Epithelial cell of proximal tubule (primary cell): ENCODE results near the gene THAP2. TPM values are rescaled to one million over a fixed set of nuclear protein-coding genes. Genes with fewer than 3 reads are reported as not detected.
"Not testable (repeated sequence)": the region's sequence is repeated elsewhere in the genome, so short reads cannot be mapped to it uniquely, and the experiment has no call there.

Source experiments
- DNase-seq: peaks from one replicate; pipeline ENCODE4 v3.0.0-alpha.2; 2011; ENCODE audit warnings: low read depth
- H3K4me3 ChIP-seq: 2 replicates; pipeline ENCODE4 v1.5.1; 2011; ENCODE audit warnings: low read depth, mild to moderate bottlenecking, low read length
- total RNA-seq: library from RNA; depleted of rRNA; stranded (reverse); fragments of >200 nt; gene quantifications from 2 replicates; pipeline ENCODE4 v1.2.3, GENCODE V29; 2015
- TF ChIP-seq, protein P1 (sequence below): conservative IDR thresholded peaks from 2 replicates; pipeline ENCODE4 v1.5.1; 2012; ENCODE audit warnings: low read depth, mild to moderate bottlenecking, low read length

THAP2 gene
- total RNA-seq, 1 donor from 2014 or later = 1.4 TPM

DNA sequence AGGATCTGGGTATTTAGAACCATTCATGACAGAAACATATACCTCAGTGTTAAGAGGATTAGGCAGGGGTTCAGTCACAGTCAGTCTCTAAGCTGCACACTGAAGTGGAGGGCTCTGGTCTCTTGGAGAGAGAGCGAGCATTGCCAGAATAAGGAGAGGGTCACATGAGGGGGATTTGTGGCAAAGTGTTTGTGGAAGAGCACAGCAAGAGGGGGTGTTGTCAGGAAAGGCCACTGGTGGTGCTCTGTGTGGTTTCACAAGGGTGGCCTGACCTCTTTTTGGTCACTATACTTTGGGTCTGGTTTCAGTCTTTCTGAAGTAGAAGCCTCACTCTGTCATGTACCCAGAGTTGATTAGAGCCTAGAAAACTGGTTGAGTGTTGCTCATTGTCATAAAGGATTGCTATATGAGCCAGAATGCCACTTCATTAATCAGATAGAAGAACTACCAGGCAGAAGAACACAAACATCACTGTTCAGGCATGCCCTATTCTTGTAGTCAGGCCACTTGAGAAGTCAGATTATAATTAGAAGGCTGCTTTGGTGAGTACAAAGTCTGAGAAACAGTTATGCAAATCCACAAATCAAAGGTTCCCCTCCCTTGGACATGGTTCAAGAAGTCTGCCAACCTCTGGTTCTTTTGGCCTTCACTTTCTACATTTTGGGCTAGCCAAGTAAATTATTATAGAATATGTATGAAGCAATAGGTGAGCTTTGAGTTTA lies 30.2 kb downstream of the THAP2 start:
- no peak overlapping the region for H3K4me3 ChIP-seq
- TF ChIP-seq, protein P1, sequence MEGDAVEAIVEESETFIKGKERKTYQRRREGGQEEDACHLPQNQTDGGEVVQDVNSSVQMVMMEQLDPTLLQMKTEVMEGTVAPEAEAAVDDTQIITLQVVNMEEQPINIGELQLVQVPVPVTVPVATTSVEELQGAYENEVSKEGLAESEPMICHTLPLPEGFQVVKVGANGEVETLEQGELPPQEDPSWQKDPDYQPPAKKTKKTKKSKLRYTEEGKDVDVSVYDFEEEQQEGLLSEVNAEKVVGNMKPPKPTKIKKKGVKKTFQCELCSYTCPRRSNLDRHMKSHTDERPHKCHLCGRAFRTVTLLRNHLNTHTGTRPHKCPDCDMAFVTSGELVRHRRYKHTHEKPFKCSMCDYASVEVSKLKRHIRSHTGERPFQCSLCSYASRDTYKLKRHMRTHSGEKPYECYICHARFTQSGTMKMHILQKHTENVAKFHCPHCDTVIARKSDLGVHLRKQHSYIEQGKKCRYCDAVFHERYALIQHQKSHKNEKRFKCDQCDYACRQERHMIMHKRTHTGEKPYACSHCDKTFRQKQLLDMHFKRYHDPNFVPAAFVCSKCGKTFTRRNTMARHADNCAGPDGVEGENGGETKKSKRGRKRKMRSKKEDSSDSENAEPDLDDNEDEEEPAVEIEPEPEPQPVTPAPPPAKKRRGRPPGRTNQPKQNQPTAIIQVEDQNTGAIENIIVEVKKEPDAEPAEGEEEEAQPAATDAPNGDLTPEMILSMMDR = no peak
- DNase-seq = no peak

DNA sequence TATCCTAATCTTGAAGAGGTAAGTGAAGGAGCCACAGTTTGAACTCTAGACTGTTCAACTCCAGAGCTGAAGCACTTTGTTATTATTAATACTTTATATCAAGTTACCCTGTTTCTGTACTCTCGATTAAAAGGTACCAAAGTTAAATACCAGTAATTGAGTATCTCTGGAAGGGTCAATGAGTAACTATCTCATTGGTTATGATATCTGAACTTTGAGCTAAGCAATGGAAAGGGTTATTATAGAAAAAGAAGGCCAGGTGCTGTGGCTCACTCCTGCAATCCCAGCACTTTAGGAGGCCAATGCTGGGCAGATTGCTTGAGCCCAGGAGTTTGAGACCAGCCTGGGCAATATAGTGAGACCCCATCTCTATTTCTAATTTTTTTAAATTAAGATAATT lies 31.7 kb downstream of the THAP2 start:
- TF ChIP-seq, protein P1 = no peak
- H3K4me3 ChIP-seq = no peak overlapping the region
- DNase-seq = no peak

DNA sequence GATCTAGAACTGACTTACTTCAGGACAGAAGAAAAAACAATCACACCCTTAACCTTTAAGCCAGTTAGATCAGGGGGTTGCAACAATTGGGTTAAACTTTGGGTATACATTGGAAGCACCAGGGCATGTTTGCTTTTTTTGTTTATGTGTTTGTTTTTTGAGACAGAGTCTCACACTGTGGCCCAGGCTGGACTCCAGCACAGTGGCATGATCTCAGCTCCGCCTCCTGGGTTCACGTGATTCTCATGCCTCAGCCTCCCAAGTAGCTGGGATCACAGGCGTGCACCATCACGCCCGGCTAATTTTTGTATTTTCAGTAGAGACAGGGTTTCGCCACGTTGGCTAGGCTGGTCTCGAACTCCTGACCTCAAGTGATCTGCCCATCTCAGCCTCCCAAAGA lies 38.1 kb downstream of the THAP2 start:
- not testable (repeated sequence) for H3K4me3 ChIP-seq, DNase-seq

DNA sequence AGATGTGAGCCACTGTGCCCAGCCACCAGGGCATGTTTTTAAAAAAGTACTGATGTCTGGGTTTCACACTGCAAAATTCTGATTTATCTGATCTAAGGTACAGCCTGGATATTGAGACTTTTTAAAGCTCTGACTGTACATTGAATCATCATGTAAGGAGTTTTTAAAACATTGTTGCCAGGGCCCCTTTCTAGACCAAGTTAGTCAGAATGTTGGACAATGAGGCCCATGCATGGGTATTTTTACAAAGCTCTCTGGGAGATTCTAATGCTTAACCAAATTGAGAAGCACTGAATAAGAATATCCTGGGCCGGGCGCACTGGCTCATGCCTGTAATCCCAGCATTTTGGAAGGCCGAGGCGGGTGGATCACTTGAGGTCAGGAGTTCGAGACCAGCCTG lies 38.5 kb downstream of the THAP2 start:
- no peak overlapping the region for H3K4me3 ChIP-seq
- TF ChIP-seq, protein P1 = no peak
- no peak for DNase-seq

DNA sequence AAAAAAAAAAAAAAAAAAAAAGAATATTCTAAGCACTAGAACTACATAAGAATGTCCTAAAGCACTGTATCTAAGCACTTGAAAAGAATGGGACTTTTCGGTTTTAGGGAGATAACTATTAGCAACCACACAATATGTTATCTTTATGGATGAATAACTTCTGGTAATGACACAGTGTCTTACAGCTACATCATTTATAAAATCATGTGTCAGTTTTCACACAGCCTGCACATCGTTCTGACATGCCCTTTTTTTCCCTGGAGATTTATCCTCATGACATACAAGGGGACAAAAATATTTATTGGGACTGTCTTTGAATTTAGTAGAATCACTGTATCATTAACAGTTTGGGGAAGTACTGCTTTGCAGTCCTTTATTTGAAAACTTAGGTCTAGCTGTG lies 39.1 kb downstream of the THAP2 start:
- DNase-seq = no peak
- H3K4me3 ChIP-seq = no peak overlapping the region
- TF ChIP-seq, protein P1 = no peak

DNA sequence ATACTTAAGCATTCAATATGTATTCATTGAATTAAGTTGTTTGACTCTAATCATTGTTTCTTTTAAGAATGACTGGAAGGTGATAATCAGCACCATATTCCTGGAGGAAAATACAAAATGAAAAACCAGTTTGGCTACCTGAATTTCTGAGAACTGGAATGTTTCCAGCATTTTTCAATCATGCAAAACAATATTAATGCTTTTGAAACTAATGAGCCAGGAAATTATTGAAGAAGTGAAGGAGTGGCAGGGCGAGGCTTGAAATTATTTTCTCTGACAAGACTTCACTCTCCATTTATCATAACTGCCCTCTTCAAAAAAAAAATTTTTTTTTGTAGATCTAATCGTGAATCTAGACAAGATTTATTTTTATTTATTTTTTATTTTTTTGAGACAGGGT lies 40.8 kb downstream of the THAP2 start:
- no peak for DNase-seq
- TF ChIP-seq, protein P1 = no peak
- H3K4me3 ChIP-seq = no peak overlapping the region

DNA sequence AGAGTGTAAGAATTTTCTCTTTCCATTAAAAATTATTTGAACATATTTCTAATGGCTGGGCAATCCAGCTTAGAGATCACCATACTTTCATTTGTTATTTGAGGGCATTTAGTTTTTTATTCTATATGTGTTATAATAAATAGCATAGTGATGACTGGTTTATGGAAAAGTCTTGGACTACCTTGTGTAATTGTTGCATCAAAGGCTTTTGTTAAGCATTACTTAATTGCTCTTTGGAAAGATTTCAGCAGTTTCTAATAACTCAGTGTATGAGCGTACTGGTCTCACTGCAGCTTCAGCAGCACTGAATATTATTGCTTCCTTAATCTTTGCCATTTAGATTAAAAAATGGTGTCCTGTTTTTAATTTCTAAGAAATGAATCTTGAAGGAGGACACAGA lies 44.6 kb downstream of the THAP2 start:
- TF ChIP-seq, protein P1 = no peak
- DNase-seq = no peak
- H3K4me3 ChIP-seq = no peak overlapping the region
